ENCODE measurements around the gene PTPRE. TPM values are rescaled to one million over a fixed set of nuclear protein-coding genes. Genes with fewer than 3 reads are reported as not detected.

PTPRE gene
- total and polyA plus RNA-seq, 10 of the 15 experiments (the other 5 are each of a cell fraction or from before 2014, with no cell fraction given): 2.9 to 7.6 (median 5.8) TPM

DNA sequence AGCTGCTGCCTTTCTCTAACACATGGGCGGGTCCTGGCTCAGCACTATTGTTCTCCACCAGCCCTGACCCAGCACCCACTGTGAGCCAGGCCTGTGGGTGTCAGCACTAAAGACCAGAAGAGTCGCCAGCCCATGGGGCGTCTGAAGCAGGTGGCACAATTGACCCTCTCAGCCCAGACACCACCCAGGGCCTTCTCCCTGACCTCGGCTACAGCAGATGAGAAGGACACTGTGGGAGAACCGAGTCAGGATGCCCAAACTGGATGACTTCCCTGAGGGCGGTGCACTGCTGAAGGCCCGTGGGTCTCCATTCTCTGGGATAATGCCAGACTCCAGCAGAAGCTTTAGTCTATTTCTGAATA lies 122.4 kb downstream of the PTPRE start:
- H3K9me3 ChIP-seq (replicated peaks; ENCODE audit: control insufficient read depth, insufficient read depth, low read length): no peaks in the 10 kb centered on the region
- DNase-seq (ENCODE audit: low read depth, low spot score): no peak
- no peaks in the 10 kb centered on the region for H3K79me2 ChIP-seq (ENCODE audit: control insufficient read depth, insufficient read depth, low read length)
- whole genome bisulfite sequencing (ENCODE audit: insufficient coverage, insufficient replicate concordance, low lambda C conversion rate, missing lambda C conversion rate): 24% methylated on average over 7 of the region's 7 CpGs
- CTCF ChIA-PET: interaction anchor here (1.6 kb wide), 1 partner anchor 40 kb away, joined by 3 read pairs; no protein-coding TSS in a partner anchor
- ATAC-seq: no peak
- H3K4me2 ChIP-seq (ENCODE audit: control insufficient read depth, insufficient read depth): no peak overlapping the region
- POLR2A ChIA-PET: no interaction called here
- RAD21 ChIA-PET (ENCODE audit: unreplicated experiment): no interaction called here
- H3K4me3 ChIP-seq: no peak overlapping the region
- FAIRE-seq: no peak
- TF ChIP-seq YBX1 (IDR thresholded peaks at IDR 0.05) (no peak), BRCA1 (IDR thresholded peaks at IDR 0.05; ENCODE audit: low read depth, low read length) (no peak), MEF2A (IDR thresholded peaks at IDR 0.05; ENCODE audit: insufficient read depth, low read depth, low read length) (no peak)
- TF ChIP-seq, protein P1, sequence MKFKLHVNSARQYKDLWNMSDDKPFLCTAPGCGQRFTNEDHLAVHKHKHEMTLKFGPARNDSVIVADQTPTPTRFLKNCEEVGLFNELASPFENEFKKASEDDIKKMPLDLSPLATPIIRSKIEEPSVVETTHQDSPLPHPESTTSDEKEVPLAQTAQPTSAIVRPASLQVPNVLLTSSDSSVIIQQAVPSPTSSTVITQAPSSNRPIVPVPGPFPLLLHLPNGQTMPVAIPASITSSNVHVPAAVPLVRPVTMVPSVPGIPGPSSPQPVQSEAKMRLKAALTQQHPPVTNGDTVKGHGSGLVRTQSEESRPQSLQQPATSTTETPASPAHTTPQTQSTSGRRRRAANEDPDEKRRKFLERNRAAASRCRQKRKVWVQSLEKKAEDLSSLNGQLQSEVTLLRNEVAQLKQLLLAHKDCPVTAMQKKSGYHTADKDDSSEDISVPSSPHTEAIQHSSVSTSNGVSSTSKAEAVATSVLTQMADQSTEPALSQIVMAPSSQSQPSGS (IDR thresholded peaks at IDR 0.05; ENCODE audit: low read length): no peak
- TF ChIP-seq, protein P2, sequence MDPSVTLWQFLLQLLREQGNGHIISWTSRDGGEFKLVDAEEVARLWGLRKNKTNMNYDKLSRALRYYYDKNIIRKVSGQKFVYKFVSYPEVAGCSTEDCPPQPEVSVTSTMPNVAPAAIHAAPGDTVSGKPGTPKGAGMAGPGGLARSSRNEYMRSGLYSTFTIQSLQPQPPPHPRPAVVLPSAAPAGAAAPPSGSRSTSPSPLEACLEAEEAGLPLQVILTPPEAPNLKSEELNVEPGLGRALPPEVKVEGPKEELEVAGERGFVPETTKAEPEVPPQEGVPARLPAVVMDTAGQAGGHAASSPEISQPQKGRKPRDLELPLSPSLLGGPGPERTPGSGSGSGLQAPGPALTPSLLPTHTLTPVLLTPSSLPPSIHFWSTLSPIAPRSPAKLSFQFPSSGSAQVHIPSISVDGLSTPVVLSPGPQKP (IDR thresholded peaks at IDR 0.05; ENCODE audit: low read depth, low read length): no peak
- BruUV-seq (replicated peaks): no TSS peak
- intact Hi-C loops (cut with micrococcal nuclease; ENCODE audit: unreplicated experiment): no loop called here
- SMC1A ChIA-PET (ENCODE audit: uncharacterized antibody, unreplicated experiment): interaction anchor here (1.3 kb wide), 1 partner anchor 40 kb away, joined by 4 read pairs; no protein-coding TSS in a partner anchor
- no peaks in the 10 kb centered on the region for H4K20me1 ChIP-seq (ENCODE audit: control insufficient read depth, insufficient read depth)
- H3K27me3 ChIP-seq (replicated peaks in 1 of 2; ENCODE audit: control insufficient read depth in 2 of 2, insufficient read depth in 2 of 2, low read length in 1 of 2): no peaks in the 10 kb centered on the region; a peak in 3 of 4 replicates
- in situ Hi-C loops (cut with MboI): no loop called here
- H3K27ac ChIP-seq (ENCODE audit: control insufficient read depth, insufficient read depth): no peak overlapping the region
- no peaks in the 10 kb centered on the region for H3K36me3 ChIP-seq (ENCODE audit: control insufficient read depth in 2 of 2, insufficient read depth in 2 of 2, low read length in 1 of 2)
- no peak overlapping the region for H2AFZ ChIP-seq (ENCODE audit: control insufficient read depth, low read depth, low read length)
- H3K4me1 ChIP-seq (ENCODE audit: control insufficient read depth, insufficient read depth, low read length): no peaks in the 10 kb centered on the region
- H3K9ac ChIP-seq (ENCODE audit: control insufficient read depth, insufficient read depth, low read length): no peak overlapping the region
